Measurements from ENCODE around the gene SCGB2B2.
A peak's percentile ranks its signal among the peaks of the same experiment; 100 is the strongest.

The SCGB2B2 gene

DNA sequence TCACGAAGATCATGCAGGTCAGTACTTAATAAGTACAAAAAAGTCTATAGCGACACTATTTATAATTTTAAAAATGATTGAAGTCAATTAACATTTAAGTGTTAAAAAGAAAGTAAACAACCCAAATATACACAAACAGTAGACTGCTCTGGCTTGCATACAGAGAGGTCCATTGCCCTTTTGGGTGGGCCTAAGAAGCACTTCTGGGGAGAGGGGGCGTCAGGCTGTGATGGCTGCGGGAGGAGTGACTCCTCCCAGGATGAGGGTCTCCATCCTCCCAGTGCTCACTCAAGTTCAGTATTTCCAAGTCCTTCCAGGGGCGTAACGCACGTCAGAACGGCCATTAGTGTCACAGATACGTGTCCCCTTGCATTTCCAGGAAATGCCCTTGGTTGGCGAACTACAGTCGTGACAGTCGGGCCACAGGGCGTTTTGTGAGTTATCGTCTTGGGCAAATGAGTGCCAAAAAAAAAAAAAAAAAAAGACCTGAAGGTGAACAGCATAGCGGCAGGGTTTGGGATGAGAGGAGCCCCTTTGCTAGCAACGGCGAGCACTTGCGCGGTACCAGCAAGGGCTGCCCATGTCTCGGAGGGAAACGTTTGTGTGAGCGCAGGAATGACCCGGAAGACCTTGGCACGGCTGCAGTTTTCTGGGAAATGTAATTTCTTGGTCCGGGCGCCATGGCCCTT lies at the start of gene SCGB2B2:
SCGB2B2 (minus strand) TSS at position 463 of the 689 bp plus-strand sequence. CDS start 82,596 bp downstream, outside the sequence.
- peak within 1 kb of the TSS; percentile 69 for H3K4me3 ChIP-seq (ENCODE audit: low read depth, low read length)
- TF ChIP-seq, protein P1, sequence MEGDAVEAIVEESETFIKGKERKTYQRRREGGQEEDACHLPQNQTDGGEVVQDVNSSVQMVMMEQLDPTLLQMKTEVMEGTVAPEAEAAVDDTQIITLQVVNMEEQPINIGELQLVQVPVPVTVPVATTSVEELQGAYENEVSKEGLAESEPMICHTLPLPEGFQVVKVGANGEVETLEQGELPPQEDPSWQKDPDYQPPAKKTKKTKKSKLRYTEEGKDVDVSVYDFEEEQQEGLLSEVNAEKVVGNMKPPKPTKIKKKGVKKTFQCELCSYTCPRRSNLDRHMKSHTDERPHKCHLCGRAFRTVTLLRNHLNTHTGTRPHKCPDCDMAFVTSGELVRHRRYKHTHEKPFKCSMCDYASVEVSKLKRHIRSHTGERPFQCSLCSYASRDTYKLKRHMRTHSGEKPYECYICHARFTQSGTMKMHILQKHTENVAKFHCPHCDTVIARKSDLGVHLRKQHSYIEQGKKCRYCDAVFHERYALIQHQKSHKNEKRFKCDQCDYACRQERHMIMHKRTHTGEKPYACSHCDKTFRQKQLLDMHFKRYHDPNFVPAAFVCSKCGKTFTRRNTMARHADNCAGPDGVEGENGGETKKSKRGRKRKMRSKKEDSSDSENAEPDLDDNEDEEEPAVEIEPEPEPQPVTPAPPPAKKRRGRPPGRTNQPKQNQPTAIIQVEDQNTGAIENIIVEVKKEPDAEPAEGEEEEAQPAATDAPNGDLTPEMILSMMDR (conservative IDR thresholded peaks at IDR 0.05; ENCODE audit: low read depth, low read length), result no peak
- DNase-seq (ENCODE audit: low read depth), result no peak

DNA sequence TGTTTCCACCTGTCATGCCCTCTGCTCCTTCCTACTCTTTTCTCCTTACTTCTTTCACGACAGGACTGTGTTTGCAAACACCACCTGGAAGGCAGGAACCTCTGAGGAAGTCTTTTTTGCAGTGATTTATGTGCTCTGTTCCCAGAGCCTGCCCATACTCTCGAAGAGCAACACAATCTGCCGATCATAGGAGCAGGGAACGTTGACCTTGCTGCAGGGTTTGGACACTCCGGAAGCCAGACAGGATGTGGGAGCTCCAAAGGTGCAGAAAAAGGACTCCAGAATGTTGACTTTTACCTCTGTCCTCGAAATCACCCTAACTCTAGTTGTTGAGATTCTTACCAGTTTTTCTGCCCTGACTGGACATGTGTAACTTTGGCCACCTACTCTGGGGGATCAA lies 48.4 kb upstream of the SCGB2B2 start:
- DNase-seq (ENCODE audit: low read depth), result no peak
- TF ChIP-seq, protein P1 (conservative IDR thresholded peaks at IDR 0.05; ENCODE audit: low read depth, low read length), result no peak
- no peak overlapping the region for H3K4me3 ChIP-seq (ENCODE audit: low read depth, low read length)

GRCh38 chr19:34722353-34722752 lies 45.4 kb upstream of the SCGB2B2 start:
- no peak for DNase-seq (ENCODE audit: low read depth)
- TF ChIP-seq, protein P1 (conservative IDR thresholded peaks at IDR 0.05; ENCODE audit: low read depth, low read length), result no peak
- no peak overlapping the region for H3K4me3 ChIP-seq (ENCODE audit: low read depth, low read length)

GRCh38 chr19:34715357-34715756 lies 38.4 kb upstream of the SCGB2B2 start:
- no peak overlapping the region for H3K4me3 ChIP-seq (ENCODE audit: low read depth, low read length)
- TF ChIP-seq, protein P1 (conservative IDR thresholded peaks at IDR 0.05; ENCODE audit: low read depth, low read length), result no peak
- DNase-seq (ENCODE audit: low read depth), result no peak

GRCh38 chr19:34713262-34713637 lies 36.3 kb upstream of the SCGB2B2 start:
- H3K4me3 ChIP-seq (ENCODE audit: low read depth, low read length), result no peak overlapping the region
- no peak for DNase-seq (ENCODE audit: low read depth)
- TF ChIP-seq, protein P1 (conservative IDR thresholded peaks at IDR 0.05; ENCODE audit: low read depth, low read length), result no peak

GRCh38 chr19:34712395-34713261 lies 35.7 kb upstream of the SCGB2B2 start:
- DNase-seq (ENCODE audit: low read depth), result peak; percentile 93
- TF ChIP-seq, protein P1 (conservative IDR thresholded peaks at IDR 0.05; ENCODE audit: low read depth, low read length), result peak; percentile 77
- no peak overlapping the region for H3K4me3 ChIP-seq (ENCODE audit: low read depth, low read length)
